K562 (cell line): Measurements from ENCODE around the gene ACTL10. TPM values are rescaled to one million over a fixed set of nuclear protein-coding genes. Genes with fewer than 3 reads are reported as not detected.

ENCODE experiments used
- CHD1 ChIP-seq: fragments of 200-600 bp; sonication (generic); IDR thresholded peaks from one replicate; pipeline ENCODE4 v1.6.1; 2012; ENCODE audit warnings: mild to moderate bottlenecking, moderate library complexity, low read length, inconsistent platforms
- MECOM ChIP-seq: fragments of 250-450 bp; sonication (Bioruptor Pico); IDR thresholded peaks from 2 replicates; pipeline ENCODE4 v1.8.0; 2022; ENCODE audit warnings: inconsistent platforms
- NFXL1 ChIP-seq: fragments of 450-650 bp; formaldehyde crosslinking; IDR thresholded peaks from 2 replicates; pipeline ENCODE4 v1.4.0; 2021; ENCODE audit warnings: mild to moderate bottlenecking
- NR2C2 ChIP-seq, 2 experiments: fragments of 200-800 bp in 1 of 2; sonication (Bioruptor generic) in 1 of 2; sonication (generic) in 1 of 2; formaldehyde crosslinking in 1 of 2; IDR thresholded peaks; 2 replicates each; pipeline versions ENCODE4 v1.6.1 to v1.8.0; 2016 to 2022; ENCODE audit warnings: mild to moderate bottlenecking in 1 of 2, missing compliant biosample characterization in 1 of 2, missing genetic modification characterization in 1 of 2, missing genetic modification reagents in 1 of 2
- PRDM10 ChIP-seq: fragments of 450-650 bp; IDR thresholded peaks from 2 replicates; pipeline ENCODE4 v1.6.1; 2018; ENCODE audit not compliant: partially characterized antibody
- RBM14 ChIP-seq: fragments of 200-400 bp; formaldehyde crosslinking; IDR thresholded peaks from 2 replicates; pipeline ENCODE4 v1.6.1; 2018; ENCODE audit warnings: low read depth, mild to moderate bottlenecking, low read length, moderate library complexity, borderline replicate concordance; ENCODE audit not compliant: insufficient read depth
- RNF2 ChIP-seq: sonication (generic); IDR thresholded peaks from 2 replicates; pipeline ENCODE4 v1.6.1; 2016
- SRSF9 ChIP-seq: fragments of 200-400 bp; formaldehyde crosslinking; IDR thresholded peaks from 2 replicates; pipeline ENCODE4 v1.6.1; 2017; ENCODE audit warnings: low read depth, low read length, borderline replicate concordance
- TRIM24 ChIP-seq, 2 experiments: fragments of 450-650 bp; IDR thresholded peaks; 2 replicates each; pipeline ENCODE4 v1.6.1; 2016
- polyA plus RNA-seq, 8 experiments: library from polyadenylated mRNA; depleted of rRNA in 4 of 8; stranded (reverse) in 5 of 8; unstranded in 3 of 8; fragments of >200 nt; fragmentation: Nextera tagmentation in 2 of 8; fragmentation: Illumina TruSeq in 1 of 8; extraction: Ambion mirVana in 2 of 8; extraction: Trizol in 1 of 8; gene quantifications; 2 replicates each; pipeline versions ENCODE4 v1.2.1 to v1.2.3, GENCODE V29; 2011 to 2014; ENCODE audit warnings: inconsistent platforms in 1 of 8, missing spikeins in 1 of 8
- total RNA-seq, 7 experiments: library from RNA; depleted of rRNA in 6 of 7; stranded (reverse); fragments of >200 nt in 6 of 7; fragmentation: Illumina TruSeq in 2 of 7; extraction: Trizol in 2 of 7; gene quantifications; 2 replicates each; pipeline versions ENCODE4 v1.2.1 to v1.2.3, GENCODE V29; 2011 to 2021; ENCODE audit warnings: low replicate concordance in 1 of 7
- TF ChIP-seq, protein P1 (sequence below): fragments of 450-650 bp; IDR thresholded peaks from 2 replicates; pipeline ENCODE4 v1.6.1; 2016; ENCODE audit warnings: mild to moderate bottlenecking, moderate library complexity
- TF ChIP-seq, protein P2 (sequence below): sonication (generic); formaldehyde crosslinking; IDR thresholded peaks from 2 replicates; pipeline ENCODE4 v1.8.0; 2022; ENCODE audit warnings: mild to moderate bottlenecking, missing genetic modification reagents

ACTL10 gene
- total and polyA plus RNA-seq, 9 of the 15 experiments (the other 6 are each of a cell fraction or from before 2014, with no cell fraction given), result 0.07 to 0.14 TPM; not detected in 7

GRCh38 chr20:33689973-33690372, 23.2 kb downstream of the ACTL10 start (continued):
- TF ChIP-seq, protein P1, sequence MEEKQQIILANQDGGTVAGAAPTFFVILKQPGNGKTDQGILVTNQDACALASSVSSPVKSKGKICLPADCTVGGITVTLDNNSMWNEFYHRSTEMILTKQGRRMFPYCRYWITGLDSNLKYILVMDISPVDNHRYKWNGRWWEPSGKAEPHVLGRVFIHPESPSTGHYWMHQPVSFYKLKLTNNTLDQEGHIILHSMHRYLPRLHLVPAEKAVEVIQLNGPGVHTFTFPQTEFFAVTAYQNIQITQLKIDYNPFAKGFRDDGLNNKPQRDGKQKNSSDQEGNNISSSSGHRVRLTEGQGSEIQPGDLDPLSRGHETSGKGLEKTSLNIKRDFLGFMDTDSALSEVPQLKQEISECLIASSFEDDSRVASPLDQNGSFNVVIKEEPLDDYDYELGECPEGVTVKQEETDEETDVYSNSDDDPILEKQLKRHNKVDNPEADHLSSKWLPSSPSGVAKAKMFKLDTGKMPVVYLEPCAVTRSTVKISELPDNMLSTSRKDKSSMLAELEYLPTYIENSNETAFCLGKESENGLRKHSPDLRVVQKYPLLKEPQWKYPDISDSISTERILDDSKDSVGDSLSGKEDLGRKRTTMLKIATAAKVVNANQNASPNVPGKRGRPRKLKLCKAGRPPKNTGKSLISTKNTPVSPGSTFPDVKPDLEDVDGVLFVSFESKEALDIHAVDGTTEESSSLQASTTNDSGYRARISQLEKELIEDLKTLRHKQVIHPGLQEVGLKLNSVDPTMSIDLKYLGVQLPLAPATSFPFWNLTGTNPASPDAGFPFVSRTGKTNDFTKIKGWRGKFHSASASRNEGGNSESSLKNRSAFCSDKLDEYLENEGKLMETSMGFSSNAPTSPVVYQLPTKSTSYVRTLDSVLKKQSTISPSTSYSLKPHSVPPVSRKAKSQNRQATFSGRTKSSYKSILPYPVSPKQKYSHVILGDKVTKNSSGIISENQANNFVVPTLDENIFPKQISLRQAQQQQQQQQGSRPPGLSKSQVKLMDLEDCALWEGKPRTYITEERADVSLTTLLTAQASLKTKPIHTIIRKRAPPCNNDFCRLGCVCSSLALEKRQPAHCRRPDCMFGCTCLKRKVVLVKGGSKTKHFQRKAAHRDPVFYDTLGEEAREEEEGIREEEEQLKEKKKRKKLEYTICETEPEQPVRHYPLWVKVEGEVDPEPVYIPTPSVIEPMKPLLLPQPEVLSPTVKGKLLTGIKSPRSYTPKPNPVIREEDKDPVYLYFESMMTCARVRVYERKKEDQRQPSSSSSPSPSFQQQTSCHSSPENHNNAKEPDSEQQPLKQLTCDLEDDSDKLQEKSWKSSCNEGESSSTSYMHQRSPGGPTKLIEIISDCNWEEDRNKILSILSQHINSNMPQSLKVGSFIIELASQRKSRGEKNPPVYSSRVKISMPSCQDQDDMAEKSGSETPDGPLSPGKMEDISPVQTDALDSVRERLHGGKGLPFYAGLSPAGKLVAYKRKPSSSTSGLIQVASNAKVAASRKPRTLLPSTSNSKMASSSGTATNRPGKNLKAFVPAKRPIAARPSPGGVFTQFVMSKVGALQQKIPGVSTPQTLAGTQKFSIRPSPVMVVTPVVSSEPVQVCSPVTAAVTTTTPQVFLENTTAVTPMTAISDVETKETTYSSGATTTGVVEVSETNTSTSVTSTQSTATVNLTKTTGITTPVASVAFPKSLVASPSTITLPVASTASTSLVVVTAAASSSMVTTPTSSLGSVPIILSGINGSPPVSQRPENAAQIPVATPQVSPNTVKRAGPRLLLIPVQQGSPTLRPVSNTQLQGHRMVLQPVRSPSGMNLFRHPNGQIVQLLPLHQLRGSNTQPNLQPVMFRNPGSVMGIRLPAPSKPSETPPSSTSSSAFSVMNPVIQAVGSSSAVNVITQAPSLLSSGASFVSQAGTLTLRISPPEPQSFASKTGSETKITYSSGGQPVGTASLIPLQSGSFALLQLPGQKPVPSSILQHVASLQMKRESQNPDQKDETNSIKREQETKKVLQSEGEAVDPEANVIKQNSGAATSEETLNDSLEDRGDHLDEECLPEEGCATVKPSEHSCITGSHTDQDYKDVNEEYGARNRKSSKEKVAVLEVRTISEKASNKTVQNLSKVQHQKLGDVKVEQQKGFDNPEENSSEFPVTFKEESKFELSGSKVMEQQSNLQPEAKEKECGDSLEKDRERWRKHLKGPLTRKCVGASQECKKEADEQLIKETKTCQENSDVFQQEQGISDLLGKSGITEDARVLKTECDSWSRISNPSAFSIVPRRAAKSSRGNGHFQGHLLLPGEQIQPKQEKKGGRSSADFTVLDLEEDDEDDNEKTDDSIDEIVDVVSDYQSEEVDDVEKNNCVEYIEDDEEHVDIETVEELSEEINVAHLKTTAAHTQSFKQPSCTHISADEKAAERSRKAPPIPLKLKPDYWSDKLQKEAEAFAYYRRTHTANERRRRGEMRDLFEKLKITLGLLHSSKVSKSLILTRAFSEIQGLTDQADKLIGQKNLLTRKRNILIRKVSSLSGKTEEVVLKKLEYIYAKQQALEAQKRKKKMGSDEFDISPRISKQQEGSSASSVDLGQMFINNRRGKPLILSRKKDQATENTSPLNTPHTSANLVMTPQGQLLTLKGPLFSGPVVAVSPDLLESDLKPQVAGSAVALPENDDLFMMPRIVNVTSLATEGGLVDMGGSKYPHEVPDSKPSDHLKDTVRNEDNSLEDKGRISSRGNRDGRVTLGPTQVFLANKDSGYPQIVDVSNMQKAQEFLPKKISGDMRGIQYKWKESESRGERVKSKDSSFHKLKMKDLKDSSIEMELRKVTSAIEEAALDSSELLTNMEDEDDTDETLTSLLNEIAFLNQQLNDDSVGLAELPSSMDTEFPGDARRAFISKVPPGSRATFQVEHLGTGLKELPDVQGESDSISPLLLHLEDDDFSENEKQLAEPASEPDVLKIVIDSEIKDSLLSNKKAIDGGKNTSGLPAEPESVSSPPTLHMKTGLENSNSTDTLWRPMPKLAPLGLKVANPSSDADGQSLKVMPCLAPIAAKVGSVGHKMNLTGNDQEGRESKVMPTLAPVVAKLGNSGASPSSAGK, result no peak
- TF ChIP-seq NFXL1 (CRISPR knock-in tag) (no peak), TRIM24 (IDR thresholded peaks at IDR 0.05) (peak in 1 of 2 experiments; percentile 73; a peak in 3 of 4 replicates), PRDM10 (no peak), NR2C2 (CRISPR knock-in tag; IDR thresholded peaks at IDR 0.05) (peak; percentile 82), NR2C2 (tag; IDR thresholded peaks at IDR 0.05) (peak; percentile 95), RBM14 (no peak), CHD1 (no peak), MECOM (CRISPR knock-in tag) (peak; percentile 85), RNF2 (peak; percentile 87), SRSF9 (no peak)
- TF ChIP-seq, protein P2, sequence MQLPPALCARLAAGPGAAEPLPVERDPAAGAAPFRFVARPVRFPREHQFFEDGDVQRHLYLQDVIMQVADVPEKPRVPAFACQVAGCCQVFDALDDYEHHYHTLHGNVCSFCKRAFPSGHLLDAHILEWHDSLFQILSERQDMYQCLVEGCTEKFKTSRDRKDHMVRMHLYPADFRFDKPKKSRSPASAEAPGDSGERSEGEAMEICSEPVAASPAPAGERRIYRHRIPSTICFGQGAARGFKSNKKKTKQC, result no peak
